ENCODE results near the gene TOX2. TPM values are rescaled to one million over a fixed set of nuclear protein-coding genes. Genes with fewer than 3 reads are reported as not detected.

TOX2 gene
- polyA plus RNA-seq, 3 donors: 0.39 to 0.56 (median 0.47) TPM

- H4K20me1 ChIP-seq (ENCODE audit: insufficient read depth, low read length): no peaks in the 10 kb centered on the region
- no peaks in the 10 kb centered on the region for H3K36me3 ChIP-seq (replicated peaks in 1 of 2; ENCODE audit: control insufficient read depth in 1 of 2, insufficient read depth in 2 of 2, low read length in 2 of 2)
- TF ChIP-seq CTCF (IDR thresholded peaks at IDR 0.05): no peak
- peaks cover 48 to 92% of the 10 kb centered on the region in 2 donors for H3K27me3 ChIP-seq (ENCODE audit: control insufficient read depth in 2 of 2, insufficient read depth in 2 of 2, low read length in 2 of 2)
- Mint-ChIP-seq H3K9me3 (peaks cover 6 to 41% (median 26%) of the 10 kb centered on the region in 7 donors), H3K27ac (no peak overlapping the region), H3K36me3 (peaks cover 4 to 16% of the 10 kb centered on the region in 2 donors), H3K4me3 (peak overlapping the region in 1 of 2 donors; percentile 52), H3K27me3 (ENCODE audit: low read depth in 3 of 3) (peaks cover 82 to 91% (median 90%) of the 10 kb centered on the region in 3 donors), H3K4me1 (peaks cover 22% of the 10 kb centered on the region)
- peaks cover 12 to 21% of the 10 kb centered on the region in 2 donors for H3K4me1 ChIP-seq (ENCODE audit: control insufficient read depth in 1 of 2, insufficient read depth in 2 of 2, low read length in 2 of 2)
- no peak overlapping the region for H3K9ac ChIP-seq (ENCODE audit: insufficient read depth, low read length, poor library complexity, severe bottlenecking)
- no peak overlapping the region for H2AFZ ChIP-seq (ENCODE audit: insufficient read depth, low read depth, low read length, poor library complexity, severe bottlenecking)
- no peak for DNase-seq
- peaks cover under 1 to 24% of the 10 kb centered on the region in 2 donors for H3K9me3 ChIP-seq (replicated peaks in 1 of 2; ENCODE audit: control insufficient read depth in 1 of 2, insufficient read depth in 1 of 2, low read length in 2 of 2)
- H3K4me2 ChIP-seq (replicated peaks; ENCODE audit: extremely low read depth, low read length, poor library complexity, severe bottlenecking): no peak overlapping the region
- no peaks in the 10 kb centered on the region for H3K79me2 ChIP-seq (ENCODE audit: insufficient read depth, low read length)
- no peak overlapping the region for H3K27ac ChIP-seq (ENCODE audit: low read depth in 1 of 2, low read length in 2 of 2)
- no peak overlapping the region for H3K4me3 ChIP-seq (replicated peaks in 1 of 3; ENCODE audit: low read depth in 2 of 3, low read length in 3 of 3)
- intact Hi-C loops (cut with micrococcal nuclease): no loop called here
- WGBS (ENCODE audit: insufficient coverage): 78% methylated on average over 3 of the region's 9 CpGs
Measured at GRCh38 chr20:43917380-43917779, 2.7 kb downstream of the TOX2 start.

- peaks cover 10 to 15% of the 10 kb centered on the region in 2 donors for H3K4me1 ChIP-seq (ENCODE audit: control insufficient read depth in 1 of 2, insufficient read depth in 2 of 2, low read length in 2 of 2)
- H3K27ac ChIP-seq (ENCODE audit: low read depth in 1 of 2, low read length in 2 of 2): no peak overlapping the region
- no peak overlapping the region for H3K4me3 ChIP-seq (replicated peaks in 1 of 3; ENCODE audit: low read depth in 2 of 3, low read length in 3 of 3)
- H3K27ac Mint-ChIP-seq: no peak overlapping the region
- DNase-seq: no peak
- H3K27me3 Mint-ChIP-seq (ENCODE audit: low read depth in 3 of 3): peaks cover 84 to 89% (median 85%) of the 10 kb centered on the region in 3 donors
- 100% methylated on average over 1 of the region's 6 CpGs for WGBS (ENCODE audit: insufficient coverage)
- no peak for TF ChIP-seq CTCF (IDR thresholded peaks at IDR 0.05)
- H3K36me3 Mint-ChIP-seq: peaks cover 4 to 9% of the 10 kb centered on the region in 2 donors
- peak overlapping the region in 1 of 2 donors; percentile 17 for H3K4me3 Mint-ChIP-seq
- peaks cover 0 to 5% of the 10 kb centered on the region in 2 donors for H3K9me3 ChIP-seq (replicated peaks in 1 of 2; ENCODE audit: control insufficient read depth in 1 of 2, insufficient read depth in 1 of 2, low read length in 2 of 2)
- no peaks in the 10 kb centered on the region for H3K36me3 ChIP-seq (replicated peaks in 1 of 2; ENCODE audit: control insufficient read depth in 1 of 2, insufficient read depth in 2 of 2, low read length in 2 of 2)
- no peak overlapping the region for H2AFZ ChIP-seq (ENCODE audit: insufficient read depth, low read depth, low read length, poor library complexity, severe bottlenecking)
- no peaks in the 10 kb centered on the region for H4K20me1 ChIP-seq (ENCODE audit: insufficient read depth, low read length)
- H3K27me3 ChIP-seq (ENCODE audit: control insufficient read depth in 2 of 2, insufficient read depth in 2 of 2, low read length in 2 of 2): peaks cover 30 to 91% of the 10 kb centered on the region in 2 donors
- H3K4me1 Mint-ChIP-seq: peaks cover 20% of the 10 kb centered on the region
- no peak overlapping the region for H3K4me2 ChIP-seq (replicated peaks; ENCODE audit: extremely low read depth, low read length, poor library complexity, severe bottlenecking)
- intact Hi-C loops (cut with micrococcal nuclease): no loop called here
- H3K9ac ChIP-seq (ENCODE audit: insufficient read depth, low read length, poor library complexity, severe bottlenecking): no peak overlapping the region
- H3K79me2 ChIP-seq (ENCODE audit: insufficient read depth, low read length): no peaks in the 10 kb centered on the region
- H3K9me3 Mint-ChIP-seq: peaks cover 0 to 22% (median 6%) of the 10 kb centered on the region in 7 donors
Measured at GRCh38 chr20:43919686-43920403, 5.2 kb downstream of the TOX2 start.
